ENCODE measurements around the gene RPUSD3.

RPUSD3 gene

DNA sequence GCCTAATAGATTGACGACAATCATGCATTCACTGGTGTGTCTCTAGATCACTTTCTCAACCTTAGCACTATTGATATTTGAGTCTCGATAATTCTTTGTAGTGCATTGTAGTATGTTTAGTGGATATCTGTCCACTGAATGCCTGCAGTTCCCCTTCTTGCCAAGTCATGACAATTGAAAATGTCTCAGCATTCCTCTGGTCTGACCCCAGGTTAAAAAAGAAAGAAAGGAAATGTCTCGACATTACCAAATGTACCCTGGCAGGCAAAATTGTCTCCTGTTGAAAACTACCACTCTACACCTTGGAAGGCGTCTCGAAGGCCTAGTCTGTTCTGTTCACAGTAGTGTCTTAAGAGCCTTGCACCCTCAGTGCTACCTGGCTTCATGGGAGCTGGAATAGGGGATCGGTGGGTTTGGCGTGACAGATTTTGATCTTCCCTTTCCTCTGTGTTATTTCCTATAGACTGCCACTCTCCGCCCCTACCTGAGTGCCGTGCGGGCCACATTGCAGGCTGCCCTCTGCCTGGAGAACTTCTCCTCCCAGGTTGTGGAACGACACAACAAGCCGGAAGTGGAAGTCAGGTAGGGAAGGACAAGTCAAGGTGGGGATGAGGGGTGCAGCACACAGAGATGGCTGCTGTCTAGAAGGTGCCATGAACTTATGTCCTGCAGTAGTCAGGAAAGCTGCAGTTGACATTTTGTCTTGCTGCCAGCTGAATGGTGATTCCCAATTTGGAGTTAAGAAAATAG lies 46.4 kb downstream of the RPUSD3 start:
- DNase-seq = no peak

DNA sequence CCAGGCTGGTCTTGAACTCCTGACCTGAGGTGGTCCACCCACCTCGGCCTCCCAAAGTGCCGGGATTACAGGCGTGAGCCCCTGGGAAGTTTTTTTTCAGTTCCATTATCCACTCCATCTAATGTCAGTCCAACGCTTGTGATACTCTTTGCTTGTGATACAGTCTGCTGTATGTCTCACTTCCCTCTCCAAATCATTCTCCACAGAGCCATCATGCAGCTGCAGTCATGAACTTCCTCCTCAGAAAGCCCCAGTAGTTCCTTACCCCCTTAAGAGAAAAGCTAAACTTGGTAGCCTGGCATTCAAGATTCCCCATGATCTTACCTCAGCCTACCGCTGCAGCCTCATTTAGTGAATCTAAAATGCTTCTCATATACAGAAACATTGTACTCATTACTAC lies 48.6 kb downstream of the RPUSD3 start:
- no peak for DNase-seq

DNA sequence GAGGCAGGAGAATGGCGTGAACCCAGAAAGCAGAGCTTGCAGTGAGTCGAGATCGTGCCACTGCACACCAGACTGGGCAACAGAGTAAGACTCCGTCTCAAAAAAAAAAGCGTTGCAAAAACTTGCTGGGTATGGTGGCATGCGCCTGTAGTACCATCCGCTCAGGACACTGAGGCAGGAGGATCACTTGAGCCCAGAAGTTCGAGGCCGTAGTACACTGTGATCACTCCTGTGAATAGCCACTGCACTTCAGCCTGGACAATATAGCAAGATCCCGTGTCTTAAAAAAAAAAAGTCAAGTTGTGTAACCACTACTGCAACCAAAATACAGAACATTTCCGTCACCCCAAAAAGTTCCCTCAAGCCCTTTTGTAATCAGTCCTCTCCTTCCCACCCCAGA lies 49.4 kb downstream of the RPUSD3 start:
- DNase-seq = no peak

DNA sequence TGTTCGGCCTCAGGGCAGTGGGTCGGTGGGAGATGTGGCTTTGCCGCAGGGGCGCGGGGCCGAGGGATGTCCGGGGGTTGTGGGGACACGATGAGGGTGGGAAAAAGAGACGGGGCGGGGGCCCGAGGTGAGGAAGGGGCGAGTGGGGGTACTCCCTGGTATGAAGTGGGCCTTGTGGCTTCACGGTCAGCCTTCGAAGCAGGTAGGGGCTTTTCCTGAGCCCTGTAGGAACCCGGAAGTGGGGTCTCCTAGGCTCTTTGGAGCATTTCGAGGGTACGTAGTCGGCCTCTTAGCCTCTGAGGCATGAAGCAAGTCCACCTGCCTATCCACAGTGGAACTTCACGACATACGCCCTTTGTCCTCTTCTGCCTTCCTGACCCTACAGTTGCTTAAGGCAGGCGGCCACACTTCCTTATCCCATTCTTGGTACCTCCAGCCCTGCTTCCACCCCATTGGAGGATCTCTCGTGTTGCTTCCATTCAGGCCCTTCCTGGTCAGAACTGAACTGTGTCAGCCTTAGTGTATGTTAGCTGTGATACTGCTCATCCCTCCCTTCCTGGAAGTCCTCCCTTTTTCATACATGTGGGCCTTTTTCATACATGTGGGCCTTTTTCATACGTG lies 50.5 kb downstream of the RPUSD3 start:
- DNase-seq = peak; percentile 52

DNA sequence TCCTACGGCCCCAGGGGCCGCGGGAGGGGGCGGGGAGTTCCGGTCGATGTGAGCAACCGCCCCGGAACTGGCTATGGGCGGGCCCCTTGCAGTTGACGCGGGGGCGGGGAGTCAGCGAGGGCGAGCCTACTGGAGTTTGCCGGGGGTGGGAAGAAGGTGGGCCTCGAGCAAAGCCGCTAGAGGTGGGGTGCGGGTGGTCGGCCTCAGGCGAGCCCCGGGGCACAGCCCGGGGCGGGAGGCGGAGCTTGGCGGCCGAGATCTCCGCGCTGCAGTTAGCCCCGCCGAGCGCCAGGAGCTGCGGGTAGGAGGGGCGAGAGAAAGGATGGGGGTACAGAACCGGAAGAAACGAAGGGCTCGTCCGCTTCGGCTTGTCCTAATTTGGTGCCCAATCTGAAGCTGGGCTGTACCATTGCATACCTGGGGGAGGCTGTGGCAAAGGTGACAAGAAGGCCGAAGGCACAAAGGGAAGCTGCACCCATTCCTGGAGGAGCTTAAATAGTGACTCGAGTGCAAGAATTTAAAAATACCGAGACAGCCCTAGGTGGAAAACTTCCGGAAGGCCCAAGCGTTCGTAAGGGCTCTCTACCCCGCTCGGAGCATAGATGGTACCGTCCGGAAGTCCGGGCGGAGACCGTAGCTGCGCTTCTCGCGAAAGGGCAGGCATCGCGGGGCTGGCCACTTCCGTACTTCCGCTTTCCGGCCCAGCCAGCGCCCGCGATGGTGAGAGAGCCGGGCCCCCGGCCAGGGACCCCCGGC lies 51.2 kb downstream of the RPUSD3 start, which contains the start of the genes ARPC4 and TADA3:
TSS of gene ARPC4 (plus strand) at position 678 of the 756 bp plus-strand sequence. CDS start at position 718, 40 bp downstream.
TSS of gene TADA3 (minus strand) at position 69 of the 756 bp plus-strand sequence. CDS start 1,007 bp downstream, outside the sequence.
- DNase-seq = peak; percentile 95

DNA sequence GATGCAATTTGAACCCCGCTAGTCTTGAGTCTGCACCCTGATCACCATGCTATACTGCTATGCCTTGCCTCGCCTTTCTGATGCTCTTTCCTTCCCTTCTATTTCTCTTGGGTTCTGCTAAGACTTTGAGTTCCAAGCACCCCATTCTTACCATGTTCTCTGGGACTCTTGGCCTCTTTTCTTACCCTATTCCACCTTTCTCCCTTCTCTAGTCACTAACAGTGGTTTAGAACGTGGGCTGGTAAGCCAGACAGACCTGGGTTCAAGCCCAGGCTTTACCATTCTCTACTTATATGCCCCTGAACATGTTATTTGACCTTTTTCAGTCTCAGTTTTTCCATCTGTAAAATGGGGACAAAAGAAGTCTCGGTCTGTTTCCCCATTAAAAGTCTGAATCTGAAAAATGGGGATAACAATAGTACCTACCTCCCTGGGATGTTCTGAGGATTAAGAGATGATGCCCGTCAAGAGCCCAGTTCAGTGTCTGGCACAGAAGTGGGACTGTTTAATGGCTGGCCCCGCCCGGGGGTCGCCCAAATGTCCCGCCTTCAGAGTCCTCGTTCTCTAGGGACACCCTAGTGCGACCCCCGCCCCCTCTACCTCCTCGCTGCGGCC lies 51.9 kb downstream of the RPUSD3 start:
- no peak for DNase-seq

DNA sequence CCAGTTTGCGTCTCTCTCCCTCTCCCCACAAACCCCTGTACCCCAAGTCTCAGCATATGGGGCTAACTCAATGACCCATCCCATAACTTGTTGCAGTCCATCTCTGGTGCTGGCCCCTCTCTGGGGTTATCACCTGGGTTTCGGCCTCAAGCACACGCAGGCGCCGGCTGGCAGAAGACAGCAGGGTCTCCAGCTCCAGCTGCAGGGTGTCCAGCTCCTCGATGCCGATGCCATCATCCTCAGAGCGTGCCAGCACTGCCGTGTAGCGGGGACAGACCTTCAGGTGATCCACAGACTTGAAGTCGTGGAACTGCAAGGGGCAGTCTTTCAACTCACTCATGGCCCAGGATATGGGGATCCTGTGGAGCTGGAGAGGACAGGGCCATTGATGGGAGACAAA lies 52.7 kb downstream of the RPUSD3 start:
- no peak for DNase-seq

Data from EL (cell line).